Lower leg skin (tissue), 3 donors: ENCODE results near the gene CPEB2.

Source experiments
- POLR2A ChIP-seq, 2 donors: fragments of 450-650 bp; IDR thresholded peaks; one replicate each; pipeline ENCODE4 v1.6.1; 2016 to 2017; ENCODE audit warnings: antibody characterized with exemption in 2 of 2, mild to moderate bottlenecking in 1 of 2, moderate library complexity in 1 of 2
- TF ChIP-seq, protein P1 (sequence below), 3 donors: fragments of 450-650 bp; IDR thresholded peaks; one replicate each; pipeline ENCODE4 v1.5.1; 2016; ENCODE audit warnings: antibody characterized with exemption in 3 of 3, mild to moderate bottlenecking in 3 of 3, moderate library complexity in 2 of 3

DNA sequence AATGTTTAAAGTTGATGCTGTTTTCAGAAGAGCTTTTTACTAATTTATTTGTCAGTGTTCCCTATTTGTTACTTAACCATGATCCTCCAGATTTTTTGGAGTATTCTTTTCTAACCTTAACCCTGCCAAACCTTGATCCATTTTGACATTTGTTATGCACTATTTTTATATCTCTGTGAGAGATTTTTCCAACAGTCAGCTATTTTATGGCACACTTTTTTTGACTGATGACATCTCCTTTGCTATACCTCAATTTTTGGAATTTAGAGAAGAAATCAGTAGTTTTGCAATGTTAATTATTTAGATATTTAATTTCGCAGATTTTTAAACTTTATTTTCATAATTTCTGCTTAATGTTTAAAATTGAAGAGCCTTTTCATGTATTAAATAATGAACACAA lies 66.0 kb downstream of the CPEB2 start:
- TF ChIP-seq, protein P1, sequence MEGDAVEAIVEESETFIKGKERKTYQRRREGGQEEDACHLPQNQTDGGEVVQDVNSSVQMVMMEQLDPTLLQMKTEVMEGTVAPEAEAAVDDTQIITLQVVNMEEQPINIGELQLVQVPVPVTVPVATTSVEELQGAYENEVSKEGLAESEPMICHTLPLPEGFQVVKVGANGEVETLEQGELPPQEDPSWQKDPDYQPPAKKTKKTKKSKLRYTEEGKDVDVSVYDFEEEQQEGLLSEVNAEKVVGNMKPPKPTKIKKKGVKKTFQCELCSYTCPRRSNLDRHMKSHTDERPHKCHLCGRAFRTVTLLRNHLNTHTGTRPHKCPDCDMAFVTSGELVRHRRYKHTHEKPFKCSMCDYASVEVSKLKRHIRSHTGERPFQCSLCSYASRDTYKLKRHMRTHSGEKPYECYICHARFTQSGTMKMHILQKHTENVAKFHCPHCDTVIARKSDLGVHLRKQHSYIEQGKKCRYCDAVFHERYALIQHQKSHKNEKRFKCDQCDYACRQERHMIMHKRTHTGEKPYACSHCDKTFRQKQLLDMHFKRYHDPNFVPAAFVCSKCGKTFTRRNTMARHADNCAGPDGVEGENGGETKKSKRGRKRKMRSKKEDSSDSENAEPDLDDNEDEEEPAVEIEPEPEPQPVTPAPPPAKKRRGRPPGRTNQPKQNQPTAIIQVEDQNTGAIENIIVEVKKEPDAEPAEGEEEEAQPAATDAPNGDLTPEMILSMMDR (IDR thresholded peaks at IDR 0.05) = no peak
- TF ChIP-seq POLR2A (IDR thresholded peaks at IDR 0.05) = no peak
